Endothelial cell of umbilical vein (primary cell): Measurements from ENCODE around the gene CUBN. TPM values are rescaled to one million over a fixed set of nuclear protein-coding genes. Genes with fewer than 3 reads are reported as not detected.

Source experiments
- BruUV-seq: library from RNA; stranded (reverse); fragments of 400-500 nt; replicated peaks from 2 replicates; lab custom pipeline; 2021; lab: Mats Ljungman, UMichigan
- CTCF ChIA-PET: fragments of 300-600, 350-600 bp; sonication (Branson Sonifier 250); formaldehyde crosslinking; loops from one replicate; lab custom pipeline; 2021; ENCODE audit warnings: antibody characterized with exemption, inconsistent platforms; lab: Charles Lee
- POLR2A ChIA-PET: fragments of 300-600, 350-600 bp; sonication (Branson Sonifier 250); formaldehyde crosslinking; loops from one replicate; lab custom pipeline; 2021; ENCODE audit warnings: antibody characterized with exemption, inconsistent platforms; lab: Charles Lee
- DNase-seq: peaks from one replicate; pipeline ENCODE4 v3.0.0-alpha.2; 2011; ENCODE audit warnings: low read depth, low spot score
- FAIRE-seq: peaks from 2 replicates; lab custom pipeline; 2011; peaks lifted over from hg19 to GRCh38; lab: Jason Lieb, UNC
- H2AFZ ChIP-seq: 2 replicates; pipeline ENCODE4 v1.6.0; 2012; ENCODE audit warnings: low read depth, low read length, control low read depth, inconsistent platforms
- H3K27ac ChIP-seq: 2 replicates; pipeline ENCODE4 v1.5.1; 2011; ENCODE audit warnings: low read depth, mild to moderate bottlenecking, control low read depth, low read length, moderate library complexity; ENCODE audit not compliant: insufficient read depth
- H3K27me3 ChIP-seq, 2 experiments: 2 replicates each; pipeline versions ENCODE4 v1.6.0 to v1.6.1; 2011; ENCODE audit warnings: low read length in 2 of 2, mixed read lengths in 1 of 2; ENCODE audit not compliant: control insufficient read depth in 2 of 2, insufficient read depth in 2 of 2
- H3K36me3 ChIP-seq, 2 experiments: 2 replicates in 1 of 2; 3 replicates in 1 of 2; pipeline ENCODE4 v1.5.1; 2011; ENCODE audit warnings: low read length in 2 of 2, mild to moderate bottlenecking in 1 of 2, moderate library complexity in 1 of 2; ENCODE audit not compliant: control insufficient read depth in 2 of 2, insufficient read depth in 2 of 2; ENCODE audit errors: extremely low read depth in 1 of 2
- H3K4me1 ChIP-seq: 3 replicates; pipeline ENCODE4 v1.5.1; 2011; ENCODE audit warnings: mild to moderate bottlenecking, low read length; ENCODE audit not compliant: control insufficient read depth, insufficient read depth; ENCODE audit errors: extremely low read depth
- H3K4me2 ChIP-seq: 2 replicates; pipeline ENCODE4 v1.6.1; 2011; ENCODE audit warnings: low read length, control low read depth, mixed read lengths; ENCODE audit not compliant: insufficient read depth
- H3K4me3 ChIP-seq, 3 experiments: fragments of 200-600 bp in 1 of 3; sonication (generic), shearing (Covaris generic) in 1 of 3; replicated peaks in 1 of 3; 2 replicates each; pipeline ENCODE4 v1.5.1; 2011 to 2016; ENCODE audit warnings: control low read depth in 3 of 3, low read length in 3 of 3, mild to moderate bottlenecking in 2 of 3, inconsistent platforms in 1 of 3, low read depth in 1 of 3, moderate library complexity in 1 of 3; ENCODE audit not compliant: insufficient read depth in 1 of 3
- H3K79me2 ChIP-seq: 2 replicates; pipeline ENCODE4 v1.6.0; 2012; ENCODE audit warnings: low read length, inconsistent platforms; ENCODE audit not compliant: control insufficient read depth, insufficient read depth
- H3K9ac ChIP-seq: replicated peaks from 2 replicates; pipeline ENCODE3; 2011; ENCODE audit warnings: low read length, control low read depth; ENCODE audit not compliant: insufficient read depth; ENCODE audit errors: extremely low read depth
- H3K9me1 ChIP-seq: replicated peaks from 3 replicates; pipeline ENCODE4 v1.6.0; 2011; ENCODE audit warnings: mild to moderate bottlenecking, low read length; ENCODE audit not compliant: control insufficient read depth, insufficient read depth; ENCODE audit errors: extremely low read depth
- H3K9me3 ChIP-seq: replicated peaks from 2 replicates; pipeline ENCODE4 v1.5.1; 2012; ENCODE audit warnings: low read length, inconsistent platforms; ENCODE audit not compliant: control insufficient read depth, insufficient read depth
- H4K20me1 ChIP-seq: replicated peaks from 2 replicates; pipeline ENCODE3; 2011; ENCODE audit warnings: mild to moderate bottlenecking, low read length; ENCODE audit not compliant: control insufficient read depth, insufficient read depth; ENCODE audit errors: extremely low read depth
- EZH2 ChIP-seq: IDR thresholded peaks from 2 replicates; pipeline ENCODE4 v1.6.1; 2012; ENCODE audit warnings: borderline replicate concordance, low read depth, mild to moderate bottlenecking, moderate library complexity, low read length, inconsistent platforms; ENCODE audit not compliant: severe bottlenecking
- GATA2 ChIP-seq: IDR thresholded peaks from 2 replicates; pipeline ENCODE4 v1.7.0; 2011; ENCODE audit warnings: low read depth, mild to moderate bottlenecking, moderate library complexity, mixed read lengths, low read length; ENCODE audit not compliant: insufficient read length, insufficient read depth
- JUN ChIP-seq: IDR thresholded peaks from 2 replicates; pipeline ENCODE4 v1.6.1; 2011; ENCODE audit warnings: borderline replicate concordance, low read depth; ENCODE audit not compliant: insufficient read length, insufficient read depth
- MYC ChIP-seq: IDR thresholded peaks from one replicate; pipeline ENCODE4 v1.6.1; 2011; ENCODE audit warnings: mild to moderate bottlenecking, low read depth, low read length
- POLR2AphosphoS5 ChIP-seq: IDR thresholded peaks from 2 replicates; pipeline ENCODE4 v1.6.1; 2012; ENCODE audit warnings: low read depth, mild to moderate bottlenecking, control low read depth, low read length, moderate library complexity; ENCODE audit not compliant: insufficient read depth
- dilution Hi-C: fragments of 300-500 bp; cut with MboI; formaldehyde crosslinking; loops from one replicate; pipeline ENCODE4 v1.15.0; 2019; ENCODE audit warnings: low sequenced_read_pairs; ENCODE audit not compliant: extremely low pct_ligation_motif_present
- intact Hi-C: fragments of 100-400 bp; cut with micrococcal nuclease; formaldehyde crosslinking; loops from one replicate; pipeline ENCODE4 v1.10.0; 2022
- polyA plus RNA-seq, 4 experiments: library from polyadenylated mRNA; depleted of rRNA in 3 of 4; stranded (reverse) in 3 of 4; unstranded in 1 of 4; fragments of >200 nt; gene quantifications; 2 replicates each; pipeline versions ENCODE4 v1.2.1 to v1.2.3, GENCODE V29; 2011 to 2012; ENCODE audit warnings: missing spikeins in 1 of 4
- total RNA-seq: library from RNA; stranded (reverse); gene quantifications from 2 replicates; pipeline ENCODE4 v1.2.3, GENCODE V29; 2021
- TF ChIP-seq, protein P1 (sequence below), 2 donors: IDR thresholded peaks; 1 replicate in 1 of 2; 2 replicates in 1 of 2; pipeline ENCODE4 v1.5.1; 2011; ENCODE audit warnings: low read length in 2 of 2, mild to moderate bottlenecking in 2 of 2, moderate library complexity in 2 of 2, control low read depth in 1 of 2, inconsistent platforms in 1 of 2, low read depth in 1 of 2; ENCODE audit not compliant: insufficient read depth in 1 of 2; ENCODE audit errors: extremely low read depth in 1 of 2

The CUBN gene
- total and polyA plus RNA-seq, 2 donors (not counting 3 experiments of a cell fraction or from before 2014, with no cell fraction given) = 2.7 to 4.6 TPM

DNA sequence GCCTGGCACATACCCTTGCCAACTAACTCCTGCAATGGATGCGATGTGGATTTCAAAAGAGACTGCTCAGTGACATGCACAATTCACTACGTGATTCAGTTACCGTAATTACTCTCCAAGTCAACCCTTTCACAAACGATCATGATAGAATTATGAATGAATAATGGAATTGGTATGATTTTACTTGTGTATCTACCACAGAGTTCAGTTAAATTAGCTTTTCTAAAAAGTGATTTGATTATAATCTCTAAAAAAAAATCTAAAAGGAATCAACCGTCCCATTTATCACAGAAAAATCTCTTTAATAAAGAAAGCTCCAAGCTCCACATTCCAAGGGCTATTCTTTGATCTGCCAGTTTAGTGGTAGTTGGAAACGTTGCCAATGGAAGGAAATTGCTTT is 282.0 kb downstream of the CUBN start:
- FAIRE-seq (peak; percentile 55), DNase-seq (no peak)
- TF ChIP-seq JUN (no peak), POLR2AphosphoS5 (no peak), GATA2 (no peak), EZH2 (no peak), MYC (no peak)
- TF ChIP-seq, protein P1, sequence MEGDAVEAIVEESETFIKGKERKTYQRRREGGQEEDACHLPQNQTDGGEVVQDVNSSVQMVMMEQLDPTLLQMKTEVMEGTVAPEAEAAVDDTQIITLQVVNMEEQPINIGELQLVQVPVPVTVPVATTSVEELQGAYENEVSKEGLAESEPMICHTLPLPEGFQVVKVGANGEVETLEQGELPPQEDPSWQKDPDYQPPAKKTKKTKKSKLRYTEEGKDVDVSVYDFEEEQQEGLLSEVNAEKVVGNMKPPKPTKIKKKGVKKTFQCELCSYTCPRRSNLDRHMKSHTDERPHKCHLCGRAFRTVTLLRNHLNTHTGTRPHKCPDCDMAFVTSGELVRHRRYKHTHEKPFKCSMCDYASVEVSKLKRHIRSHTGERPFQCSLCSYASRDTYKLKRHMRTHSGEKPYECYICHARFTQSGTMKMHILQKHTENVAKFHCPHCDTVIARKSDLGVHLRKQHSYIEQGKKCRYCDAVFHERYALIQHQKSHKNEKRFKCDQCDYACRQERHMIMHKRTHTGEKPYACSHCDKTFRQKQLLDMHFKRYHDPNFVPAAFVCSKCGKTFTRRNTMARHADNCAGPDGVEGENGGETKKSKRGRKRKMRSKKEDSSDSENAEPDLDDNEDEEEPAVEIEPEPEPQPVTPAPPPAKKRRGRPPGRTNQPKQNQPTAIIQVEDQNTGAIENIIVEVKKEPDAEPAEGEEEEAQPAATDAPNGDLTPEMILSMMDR (IDR thresholded peaks at IDR 0.05; ENCODE audit: extremely low read depth in 1 of 2, insufficient read depth in 1 of 2, low read depth in 1 of 2, low read length in 2 of 2) = no peak
- peaks cover 2% of the 10 kb centered on the region for H3K4me1 ChIP-seq
- H2AFZ ChIP-seq = peak overlapping the region; percentile 50
- dilution Hi-C loops (no loop called here), intact Hi-C loops (no loop called here)
- ChIA-PET CTCF (interaction anchor here (0.9 to 1.5 kb wide), 3 partner anchors 8 to 145 kb away, joined by 3 read pairs; no protein-coding TSS in a partner anchor), POLR2A (no interaction called here)
- no peaks in the 10 kb centered on the region for H3K79me2 ChIP-seq
- H3K4me3 ChIP-seq = no peak overlapping the region
- no peaks in the 10 kb centered on the region for H3K9me1 ChIP-seq
- H3K9me3 ChIP-seq = no peaks in the 10 kb centered on the region
- no peaks in the 10 kb centered on the region for H3K27me3 ChIP-seq
- H3K4me2 ChIP-seq = no peak overlapping the region
- H3K36me3 ChIP-seq = no peaks in the 10 kb centered on the region
- H4K20me1 ChIP-seq = no peaks in the 10 kb centered on the region
- no peak overlapping the region for H3K27ac ChIP-seq
- no peak overlapping the region for H3K9ac ChIP-seq
- BruUV-seq = no TSS peak
